IMR-90 (cell line): ENCODE results near the gene ATMIN. TPM values are rescaled to one million over a fixed set of nuclear protein-coding genes. Genes with fewer than 3 reads are reported as not detected.

Source experiments
- ATAC-seq: fragments of 200-7000 bp; cut with Tn5 transposase; 2 replicates; pipeline ENCODE4 v1.9.1; 2020; ENCODE audit warnings: low read depth, mild to moderate bottlenecking, moderate library complexity
- BruUV-seq: library from RNA; stranded (reverse); fragments of 400-500 nt; replicated peaks from 2 replicates; lab custom pipeline; 2021; lab: Mats Ljungman, UMichigan
- CTCF ChIA-PET: fragments of 300-600 bp; formaldehyde crosslinking; extraction: SDS; loops from one replicate; lab custom pipeline; 2021; ENCODE audit warnings: antibody characterized with exemption; lab: Yijun Ruan, JAX
- POLR2A ChIA-PET: fragments of 300-600 bp; sonication (Branson Sonifier 250); formaldehyde crosslinking; loops from one replicate; lab custom pipeline; 2022; ENCODE audit warnings: antibody characterized with exemption; ENCODE audit not compliant: unreplicated experiment; lab: Charles Lee
- DNase-seq: peaks from one replicate; pipeline ENCODE4 v3.0.0; 2013
- H2AFZ ChIP-seq: replicated peaks from 2 replicates; pipeline ENCODE3; 2013; ENCODE audit warnings: low read length, mild to moderate bottlenecking; ENCODE audit not compliant: poor library complexity
- H2AK5ac ChIP-seq: 2 replicates; pipeline ENCODE4 v1.6.1; 2013; ENCODE audit warnings: low read depth, low read length, inconsistent platforms
- H2AK9ac ChIP-seq: replicated peaks from 2 replicates; pipeline ENCODE3; 2013; ENCODE audit warnings: mild to moderate bottlenecking, low read depth, low read length, moderate library complexity; ENCODE audit not compliant: poor library complexity
- H2BK120ac ChIP-seq: 2 replicates; pipeline ENCODE4 v1.6.1; 2013; ENCODE audit warnings: low read depth, low read length, inconsistent platforms
- H2BK15ac ChIP-seq: 3 replicates; pipeline ENCODE4 v1.6.1; 2013; ENCODE audit warnings: low read depth, low read length, inconsistent platforms
- H2BK20ac ChIP-seq: 2 replicates; pipeline ENCODE4 v1.6.1; 2013; ENCODE audit warnings: low read depth, mild to moderate bottlenecking, inconsistent platforms, low read length, moderate library complexity
- H2BK5ac ChIP-seq: 2 replicates; pipeline ENCODE4 v1.6.1; 2013; ENCODE audit warnings: mild to moderate bottlenecking, low read depth, low read length, inconsistent platforms; ENCODE audit not compliant: poor library complexity, severe bottlenecking
- H3K14ac ChIP-seq: replicated peaks from 2 replicates; pipeline ENCODE4 v1.6.1; 2013; ENCODE audit warnings: low read depth, low read length, inconsistent platforms
- H3K18ac ChIP-seq: 2 replicates; pipeline ENCODE4 v1.6.1; 2013; ENCODE audit warnings: low read depth, low read length, control low read depth
- H3K23ac ChIP-seq: 2 replicates; pipeline ENCODE4 v1.6.1; 2013; ENCODE audit warnings: low read depth, low read length, inconsistent platforms
- H3K27ac ChIP-seq: 2 replicates; pipeline ENCODE4 v1.5.1; 2013; ENCODE audit warnings: mild to moderate bottlenecking, control low read depth, low read length; ENCODE audit not compliant: insufficient read depth
- H3K27me3 ChIP-seq: 2 replicates; pipeline ENCODE4 v1.6.1; 2013; ENCODE audit warnings: low read length; ENCODE audit not compliant: control insufficient read depth, insufficient read depth
- H3K36me3 ChIP-seq: 2 replicates; pipeline ENCODE4 v1.6.1; 2013; ENCODE audit warnings: low read length, mixed read lengths; ENCODE audit not compliant: control insufficient read depth, insufficient read depth
- H3K4ac ChIP-seq: 2 replicates; pipeline ENCODE4 v1.6.1; 2013; ENCODE audit warnings: low read depth, low read length, inconsistent platforms
- H3K4me1 ChIP-seq: 2 replicates; pipeline ENCODE4 v1.6.1; 2013; ENCODE audit warnings: low read length, mixed read lengths; ENCODE audit not compliant: control insufficient read depth, insufficient read depth
- H3K4me2 ChIP-seq: 2 replicates; pipeline ENCODE4 v1.6.1; 2013; ENCODE audit warnings: low read depth, mild to moderate bottlenecking, control low read depth, low read length, moderate library complexity
- H3K4me3 ChIP-seq: 2 replicates; pipeline ENCODE4 v1.5.1; 2013; ENCODE audit warnings: low read depth, mild to moderate bottlenecking, control low read depth, low read length, moderate library complexity; ENCODE audit not compliant: insufficient read depth
- H3K56ac ChIP-seq: 2 replicates; pipeline ENCODE4 v1.6.1; 2013; ENCODE audit warnings: low read length, inconsistent platforms; ENCODE audit not compliant: insufficient read depth; ENCODE audit errors: extremely low read depth
- H3K79me1 ChIP-seq, 2 experiments: 2 replicates each; pipeline ENCODE4 v1.6.1; 2013; ENCODE audit warnings: low read length in 2 of 2, inconsistent platforms in 1 of 2, low read depth in 1 of 2
- H3K9ac ChIP-seq: 2 replicates; pipeline ENCODE4 v1.6.1; 2013; ENCODE audit warnings: low read depth, low read length, control low read depth
- H3K9me1 ChIP-seq: 2 replicates; pipeline ENCODE4 v1.6.1; 2013; ENCODE audit warnings: low read length, inconsistent platforms; ENCODE audit not compliant: insufficient read depth
- H3K9me3 ChIP-seq: 2 replicates; pipeline ENCODE4 v1.6.1; 2013; ENCODE audit warnings: low read length; ENCODE audit not compliant: control insufficient read depth, insufficient read depth
- H4K20me1 ChIP-seq: 2 replicates; pipeline ENCODE4 v1.6.1; 2013; ENCODE audit warnings: low read length, inconsistent platforms; ENCODE audit not compliant: insufficient read depth
- H4K5ac ChIP-seq: 2 replicates; pipeline ENCODE4 v1.6.1; 2013; ENCODE audit warnings: mild to moderate bottlenecking, low read depth, low read length, control low read depth
- H4K8ac ChIP-seq, 2 experiments: 2 replicates each; pipeline ENCODE4 v1.6.1; 2013; ENCODE audit warnings: low read depth in 2 of 2, low read length in 2 of 2, control low read depth in 1 of 2, inconsistent platforms in 1 of 2
- H4K91ac ChIP-seq: 2 replicates; pipeline ENCODE4 v1.6.1; 2013; ENCODE audit warnings: low read depth, low read length, inconsistent platforms; ENCODE audit not compliant: insufficient read depth
- BHLHE40 ChIP-seq: fragments of 150-350 bp; IDR thresholded peaks from 2 replicates; pipeline ENCODE4 v1.6.1; 2016; ENCODE audit warnings: mild to moderate bottlenecking, low read depth, low read length
- WGBS, 2 experiments: methylation state at CpG; one replicate each; pipeline versions ENCODE4 v1.1.5 to v1.1.7; 2013; ENCODE audit warnings: missing lambda C conversion rate in 2 of 2; ENCODE audit not compliant: insufficient read length in 1 of 2; ENCODE audit errors: extremely low coverage in 2 of 2; 5-methylcytosine and 5-hydroxymethylcytosine counted together
- dilution Hi-C: fragments of 300-500 bp; cut with HindIII; formaldehyde crosslinking; loops from one replicate; pipeline ENCODE4 v1.14.3; 2018; ENCODE audit warnings: low sequenced_read_pairs; ENCODE audit not compliant: unreplicated experiment
- in situ Hi-C: fragments of 300-500 bp; cut with MboI; formaldehyde crosslinking; loops from 3 replicates; pipeline ENCODE4 v1.14.3; 2019; ENCODE audit warnings: low sequenced_read_pairs, inconsistent platforms, mixed read lengths
- intact Hi-C: fragments of 100-400 bp; cut with micrococcal nuclease; formaldehyde crosslinking; loops from 2 replicates; pipeline ENCODE4 v1.10.0; 2022
- polyA plus RNA-seq, 3 experiments: library from polyadenylated mRNA; depleted of rRNA; stranded (reverse); fragments of >200 nt; gene quantifications; 2 replicates each; pipeline ENCODE4 v1.2.3, GENCODE V29; 2012; ENCODE audit warnings: low replicate concordance in 1 of 3
- total RNA-seq: library from RNA; depleted of rRNA; stranded (reverse); fragments of >200 nt; gene quantifications from 2 replicates; pipeline ENCODE4 v1.2.3, GENCODE V29; 2012

ATMIN gene
- total and polyA plus RNA-seq, 2 of the 4 experiments (the other 2 are of a cell fraction) = 15.8 to 45.9 TPM

DNA sequence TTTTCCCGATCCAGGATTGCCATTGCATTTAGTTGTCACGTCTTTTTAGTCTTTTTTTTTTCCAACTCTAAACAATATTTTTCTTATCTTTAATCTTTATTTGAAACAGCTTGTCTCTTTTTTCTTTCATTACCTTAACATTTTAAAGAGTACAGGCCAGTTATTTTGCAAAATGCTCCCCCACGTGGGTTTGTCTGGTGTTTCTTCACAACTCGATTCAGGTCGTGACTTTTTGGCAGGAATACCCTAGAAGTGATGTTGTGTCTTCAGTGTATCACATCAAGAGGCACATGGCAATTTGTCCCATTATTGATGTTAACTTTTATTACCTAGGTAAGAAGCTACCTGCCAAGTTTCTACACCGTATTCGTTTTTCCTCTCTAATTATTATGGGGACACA is 46.9 kb upstream of the ATMIN start:
- ATAC-seq = no peak
- BruUV-seq = no TSS peak
- H4K20me1 ChIP-seq = no peaks in the 10 kb centered on the region
- no peak overlapping the region for H3K4ac ChIP-seq
- H3K18ac ChIP-seq = no peak overlapping the region
- no peak for TF ChIP-seq BHLHE40
- H4K5ac ChIP-seq = no peak overlapping the region
- in situ Hi-C loops (no loop called here), intact Hi-C loops (no loop called here), dilution Hi-C loops (no loop called here)
- H2BK20ac ChIP-seq = no peak overlapping the region
- H2BK120ac ChIP-seq = no peak overlapping the region
- no peak overlapping the region for H2AFZ ChIP-seq
- H2AK9ac ChIP-seq = no peak overlapping the region
- H3K23ac ChIP-seq = no peak overlapping the region
- no peaks in the 10 kb centered on the region for H3K27me3 ChIP-seq
- no peak overlapping the region for H3K27ac ChIP-seq
- H3K4me2 ChIP-seq = no peak overlapping the region
- CTCF ChIA-PET = interaction anchor here (1.1 kb wide), 1 partner anchor 48 kb away, joined by 3 read pairs; no protein-coding TSS in a partner anchor
- no peak overlapping the region for H2BK5ac ChIP-seq
- DNase-seq = no peak
- H3K14ac ChIP-seq = no peak overlapping the region
- POLR2A ChIA-PET = no interaction called here
- no peak overlapping the region for H3K56ac ChIP-seq
- peaks cover 2% of the 10 kb centered on the region; the same call in 1 of the 2 replicates for H3K9me1 ChIP-seq
- H3K9ac ChIP-seq = no peak overlapping the region
- no peak overlapping the region for H2BK15ac ChIP-seq
- no peak overlapping the region for H3K4me3 ChIP-seq
- peaks cover 44 to 65% of the 10 kb centered on the region in 2 experiments for H3K79me1 ChIP-seq
- no peaks in the 10 kb centered on the region; the same call in 1 of the 2 replicates for H3K36me3 ChIP-seq
- no CpG with 5 or more reads among the region's 7 CpGs for WGBS, 2 experiments
- H3K9me3 ChIP-seq = no peaks in the 10 kb centered on the region
- H4K8ac ChIP-seq = no peak overlapping the region
- no peak overlapping the region for H2AK5ac ChIP-seq
- no peak overlapping the region for H4K91ac ChIP-seq
- H3K4me1 ChIP-seq = peaks cover 11% of the 10 kb centered on the region
